H1 (cell line): ENCODE data around the gene MVD. TPM values are rescaled to one million over a fixed set of nuclear protein-coding genes. Genes with fewer than 3 reads are reported as not detected.

ENCODE experiments used
- ATF2 ChIP-seq: IDR thresholded peaks from 2 replicates; pipeline ENCODE4 v1.6.1; 2012; ENCODE audit warnings: low read length, inconsistent platforms
- BACH1 ChIP-seq: IDR thresholded peaks from 2 replicates; pipeline ENCODE4 v1.6.1; 2012; ENCODE audit warnings: low read length, improper control_type of control experiment
- EGR1 ChIP-seq: IDR thresholded peaks from 2 replicates; pipeline ENCODE4 v1.6.1; 2011; ENCODE audit warnings: low read depth, low read length, borderline replicate concordance
- EZH2 ChIP-seq: fragments of 200-600 bp; sonication (generic); IDR thresholded peaks from 2 replicates; pipeline ENCODE4 v1.7.1; 2012; ENCODE audit warnings: low read depth, mild to moderate bottlenecking, moderate library complexity, low read length, inconsistent platforms; ENCODE audit not compliant: severe bottlenecking
- GABPA ChIP-seq: IDR thresholded peaks from 2 replicates; pipeline ENCODE4 v1.6.1; 2011; ENCODE audit warnings: mild to moderate bottlenecking, low read length, moderate library complexity, borderline replicate concordance; ENCODE audit not compliant: insufficient read depth
- KDM4A ChIP-seq: IDR thresholded peaks from one replicate; pipeline ENCODE4 v1.7.1; 2012; ENCODE audit warnings: low read depth, mild to moderate bottlenecking, moderate library complexity, low read length, inconsistent platforms; ENCODE audit not compliant: severe bottlenecking
- MAX ChIP-seq: IDR thresholded peaks from 2 replicates; pipeline ENCODE4 v1.6.1; 2012; ENCODE audit warnings: inconsistent platforms
- POLR2A ChIP-seq, 2 experiments: IDR thresholded peaks; 1 replicate in 1 of 2; 2 replicates in 1 of 2; pipeline ENCODE4 v1.6.1; 2011; ENCODE audit warnings: low read depth in 2 of 2, low read length in 2 of 2, mild to moderate bottlenecking in 2 of 2; ENCODE audit errors: control extremely low read depth in 1 of 2
- SIRT6 ChIP-seq: IDR thresholded peaks from one replicate; pipeline ENCODE4 v1.7.1; 2012; ENCODE audit warnings: low read length, inconsistent platforms
- SIX5 ChIP-seq: IDR thresholded peaks from 2 replicates; pipeline ENCODE4 v1.6.1; 2011; ENCODE audit warnings: mild to moderate bottlenecking, low read depth, low read length
- polyA plus RNA-seq, 7 experiments: library from polyadenylated mRNA; depleted of rRNA in 3 of 7; stranded (reverse) in 5 of 7; unstranded in 2 of 7; fragments of >200 nt in 5 of 7; fragments of 200-250 nt in 2 of 7; gene quantifications; 1 replicate in 5 of 7; 2 replicates in 1 of 7; 4 replicates in 1 of 7; pipeline versions ENCODE4 v1.2.1 to v1.2.3, GENCODE V29; 2011 to 2013; ENCODE audit warnings: missing spikeins in 2 of 7, mixed read lengths in 2 of 7
- total RNA-seq: library from RNA; stranded (reverse); fragmentation: NEBNext Ultra II Directional; extraction: Animal tissue kit (Norgen Biotek cat#: 25700); gene quantifications from 2 replicates; pipeline ENCODE4 v1.2.1, GENCODE V29; 2021

The MVD gene
- total and polyA plus RNA-seq, 2 of the 8 experiments (the other 6 are each of a cell fraction or from before 2014, with no cell fraction given) = 47.2 to 77.3 TPM

- TF ChIP-seq ATF2 (no peak), GABPA (peak; percentile 40; the same call in 1 of the 2 replicates), POLR2A (IDR thresholded peaks at IDR 0.05; ENCODE audit: control extremely low read depth in 1 of 2, low read depth in 2 of 2, low read length in 2 of 2) (peak in 1 of 2 experiments; percentile 53; a peak in 2 of 3 replicates), SIRT6 (no peak), KDM4A (no peak), BACH1 (no peak), EZH2 (no peak), SIX5 (no peak), MAX (peak; percentile 54; the same call in 1 of the 2 replicates), EGR1 (peak; percentile 60; the same call in 1 of the 2 replicates)
- TF ChIP-seq, all 59 proteins: peak for 7
Observed at GRCh38 chr16:88638323-88639230, 24.3 kb downstream of the MVD start, which contains the start of gene IL17C (continued).
